HT1080 (cell line): ENCODE results near the gene TAF1D. TPM values are rescaled to one million over a fixed set of nuclear protein-coding genes. Genes with fewer than 3 reads are reported as not detected.
A peak's percentile ranks its signal among the peaks of the same experiment; 100 is the strongest.
"Not testable (repeated sequence)": the region's sequence is repeated elsewhere in the genome, so short reads cannot be mapped to it uniquely, and the experiment has no call there.

Source experiments
- DNase-seq: peaks from one replicate; pipeline ENCODE4 v3.0.0-alpha.2; 2015; ENCODE audit warnings: low read depth
- total RNA-seq: library from RNA; depleted of rRNA; stranded (reverse); fragments of >200 nt; shearing (Covaris generic); gene quantifications from 2 replicates; pipeline ENCODE4 v1.2.3, GENCODE V29; 2014

TAF1D gene
- total RNA-seq, 1 experiment from 2014 or later = 126 TPM

DNA sequence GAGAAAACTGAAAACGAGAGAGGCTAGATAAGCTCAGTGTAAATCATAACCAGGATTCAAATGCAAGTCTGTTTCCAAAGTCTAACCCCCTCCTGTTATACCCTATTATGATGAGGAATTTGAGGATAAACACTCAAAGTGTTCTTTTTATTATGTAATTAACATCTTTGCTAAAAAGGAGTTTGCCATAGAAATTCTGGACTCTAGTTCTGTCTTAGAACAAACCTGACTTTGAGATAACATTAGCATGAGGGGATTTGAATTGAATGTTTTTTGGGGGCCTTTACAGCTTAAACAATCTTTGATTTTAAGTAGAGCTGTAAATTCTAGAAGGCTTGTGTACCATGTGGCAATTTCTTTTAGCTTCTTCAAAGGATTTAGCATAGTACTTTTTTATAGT, 9.7 kb upstream of the TAF1D start:
- DNase-seq = no peak

DNA sequence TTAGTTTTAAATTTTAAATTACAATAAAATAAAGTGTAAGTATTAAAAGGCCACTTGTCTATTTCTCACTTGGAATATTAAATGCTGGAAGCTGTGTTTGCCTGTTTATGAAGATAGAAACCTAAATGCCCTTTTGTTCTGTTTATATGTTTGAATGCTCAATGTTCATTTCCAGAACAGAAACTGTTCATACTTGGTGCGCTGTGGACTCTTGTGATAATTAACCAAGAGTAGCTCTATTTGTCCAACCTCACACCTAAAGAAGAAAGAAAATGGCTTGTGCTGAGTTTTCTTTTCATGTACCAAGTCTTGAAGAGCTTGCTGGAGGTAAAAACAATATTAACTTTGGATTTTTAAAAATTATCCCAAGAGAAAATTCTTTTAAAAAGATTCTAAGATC, 5.8 kb upstream of the TAF1D start:
- no peak for DNase-seq

DNA sequence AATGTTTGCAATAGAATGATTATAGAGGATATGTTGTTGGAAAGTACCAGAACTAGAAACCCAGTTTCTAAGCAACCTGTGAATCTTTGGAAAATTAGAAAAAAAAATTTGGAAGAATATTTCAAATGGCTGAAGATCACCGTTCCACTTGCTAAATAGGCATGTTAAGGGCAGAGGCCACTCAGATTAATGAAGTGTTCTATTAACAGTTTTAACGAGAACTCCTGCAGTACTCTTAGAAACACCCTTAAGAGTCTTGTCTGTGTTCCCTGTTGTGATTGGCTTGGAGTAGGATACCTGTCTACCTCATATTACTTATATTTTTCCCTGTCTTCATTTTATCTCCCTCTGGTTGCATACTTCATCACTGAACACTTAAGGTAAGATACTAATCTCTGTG, 4.8 kb upstream of the TAF1D start:
- no peak for DNase-seq

DNA sequence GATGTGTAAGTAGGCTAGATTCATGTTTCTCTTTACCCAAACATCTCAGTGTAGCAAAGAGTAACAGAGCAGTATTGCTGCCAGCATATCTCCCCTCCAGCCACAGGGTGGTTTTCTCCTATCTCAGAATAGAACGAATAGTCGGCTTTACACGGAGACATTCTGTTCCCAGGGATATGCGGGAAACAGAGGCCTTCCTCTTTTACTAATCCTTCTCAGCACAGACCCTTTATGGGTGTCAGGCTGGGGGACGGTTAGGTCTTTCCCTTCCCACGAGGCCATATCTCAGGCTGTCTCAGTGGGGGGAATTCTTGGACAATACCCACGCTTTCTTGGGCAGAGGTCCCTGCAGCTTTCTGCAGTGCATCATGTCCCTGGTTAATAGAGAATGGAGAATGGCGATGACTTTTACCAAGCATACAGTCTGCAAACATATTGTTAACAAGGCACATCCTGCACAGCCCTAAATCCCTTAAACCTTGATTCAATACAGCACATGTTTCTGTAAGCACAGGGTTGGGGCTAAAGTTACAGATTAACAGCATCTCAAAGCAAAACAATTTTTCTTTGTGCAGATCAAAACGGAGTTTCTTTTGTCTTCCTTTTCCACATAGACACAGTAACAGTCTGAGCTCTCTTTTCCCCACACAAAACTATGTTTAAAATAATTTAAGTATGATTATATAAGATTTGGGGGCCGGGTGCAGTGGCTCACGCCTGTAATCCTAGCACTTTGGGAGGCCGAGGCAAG, 3.9 kb upstream of the TAF1D start:
- DNase-seq = not testable (repeated sequence)

DNA sequence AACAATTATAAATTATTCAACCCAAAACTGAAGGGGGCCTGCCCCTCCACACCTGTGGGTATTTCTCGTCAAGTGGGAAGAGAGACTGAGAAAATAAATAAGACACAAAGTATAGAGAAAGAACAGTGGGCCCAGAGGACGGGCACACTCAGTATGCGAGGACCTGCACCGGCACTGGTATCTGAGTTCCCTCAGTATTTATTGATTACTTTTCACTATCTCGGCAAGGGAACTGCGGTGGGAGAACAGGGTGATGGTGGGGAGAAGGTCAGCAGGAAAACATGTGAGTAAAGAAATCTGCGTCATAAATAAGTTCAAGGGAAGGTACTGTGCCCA, 3.3 kb upstream of the TAF1D start:
- no peak for DNase-seq

DNA sequence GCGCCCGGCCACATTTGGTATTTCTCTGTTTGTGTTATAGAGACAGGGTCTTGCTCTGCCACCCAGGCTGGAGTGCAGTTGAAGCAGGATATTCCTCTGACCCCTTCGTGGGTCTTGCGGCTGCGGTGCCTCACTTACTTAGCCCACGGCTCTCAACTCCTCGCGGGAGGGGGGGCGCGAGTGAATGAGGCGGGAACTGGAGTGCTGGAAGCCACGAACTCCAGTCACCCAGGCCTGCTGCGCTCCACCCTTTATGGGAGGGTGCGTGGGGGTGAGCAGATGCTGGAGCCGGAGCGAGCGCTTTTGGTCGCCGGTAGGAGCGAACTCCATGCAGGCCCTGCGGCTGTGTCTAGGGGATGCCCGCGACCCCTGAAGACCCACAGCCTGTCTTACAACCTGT, 2.0 kb upstream of the TAF1D start:
- no peak for DNase-seq

DNA sequence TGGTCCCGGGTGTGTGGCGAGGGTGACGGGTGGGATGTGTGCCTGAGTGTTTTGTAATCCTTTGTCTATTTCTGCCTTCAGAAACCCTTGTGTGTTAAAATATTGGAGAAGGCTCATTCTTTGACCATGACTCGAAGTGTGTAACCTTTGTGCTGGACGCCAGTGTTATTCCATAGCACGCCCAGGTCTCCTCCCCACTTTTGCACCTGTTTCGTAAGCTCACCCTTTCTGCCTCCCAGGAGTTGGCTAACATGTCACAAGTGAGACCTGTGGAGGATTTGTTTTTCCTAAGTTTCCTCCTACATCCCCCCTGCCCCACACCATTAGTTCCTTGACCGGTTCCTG, 559 bp upstream of the TAF1D start:
- DNase-seq = no peak

DNA sequence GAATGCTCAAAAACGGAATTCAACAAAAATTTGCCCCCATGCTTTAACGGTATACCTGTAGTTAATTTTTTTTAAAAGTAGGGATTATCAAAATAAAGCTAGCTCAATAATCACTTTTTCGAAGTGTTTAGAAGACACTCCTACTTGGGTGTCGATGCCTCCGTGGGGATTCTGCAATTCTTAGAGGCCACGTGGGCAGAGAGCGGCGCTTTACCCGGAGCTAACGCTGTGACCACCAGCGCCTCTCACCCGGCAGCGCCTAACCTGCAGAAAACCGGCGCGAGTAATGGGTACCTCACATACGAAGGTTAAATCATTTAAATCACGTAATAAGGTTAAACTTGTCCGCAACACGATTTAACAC, 583 bp downstream of the TAF1D start:
- DNase-seq = peak; percentile 64

DNA sequence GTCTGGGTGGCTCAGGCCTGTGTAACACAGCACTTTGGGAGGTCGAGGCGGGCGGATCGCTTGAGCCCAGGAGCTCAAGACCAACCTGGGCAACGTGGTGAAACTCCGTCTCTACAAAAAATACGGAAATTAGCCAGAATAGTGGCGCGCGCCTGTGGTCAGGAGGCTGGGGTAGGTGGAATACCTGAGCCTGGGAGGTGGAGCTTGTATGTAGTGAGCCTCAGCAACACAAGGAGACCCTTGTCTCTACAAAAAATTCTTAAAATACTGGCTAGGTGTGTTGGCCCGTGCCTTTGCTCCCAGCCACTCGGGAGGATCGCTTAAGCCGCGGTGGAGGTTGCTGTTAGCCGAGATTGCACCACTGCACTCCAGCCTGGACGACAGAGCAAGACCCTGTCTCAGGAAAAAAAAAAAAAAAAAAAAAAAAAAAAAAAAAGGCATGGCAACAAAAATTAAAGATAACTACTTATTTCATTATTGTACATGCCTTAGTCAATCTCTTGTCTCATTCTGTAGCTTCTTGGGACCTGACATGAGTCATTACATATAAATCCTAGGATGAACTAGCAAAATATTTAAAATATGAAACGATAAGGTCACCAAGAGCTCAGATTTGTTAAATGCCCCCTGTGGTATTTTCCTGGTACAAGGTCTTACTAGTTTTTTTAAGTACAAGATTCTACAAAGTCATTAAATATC, 1.1 kb downstream of the TAF1D start:
- DNase-seq = peak; percentile 60

DNA sequence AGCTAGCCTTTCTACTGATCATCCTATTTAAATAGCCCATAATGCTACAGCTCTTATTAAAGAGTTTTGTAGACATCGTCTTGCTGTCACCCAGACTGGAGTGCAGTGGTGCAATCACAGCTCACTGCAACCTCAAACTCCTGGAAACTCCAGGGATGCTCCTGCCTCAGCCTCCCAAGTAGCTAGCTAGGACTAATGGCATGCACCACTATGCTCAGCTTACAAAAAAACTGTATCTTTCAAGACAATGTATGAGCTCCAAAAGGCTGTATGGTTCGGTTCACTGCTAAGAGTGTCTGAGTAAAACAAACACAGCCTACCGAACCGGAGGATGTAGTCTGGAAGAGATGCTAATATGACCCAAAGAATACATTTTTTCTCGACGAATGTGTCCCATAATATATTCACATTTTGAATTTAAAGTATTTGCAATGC, 2.6 kb downstream of the TAF1D start:
- no peak for DNase-seq

DNA sequence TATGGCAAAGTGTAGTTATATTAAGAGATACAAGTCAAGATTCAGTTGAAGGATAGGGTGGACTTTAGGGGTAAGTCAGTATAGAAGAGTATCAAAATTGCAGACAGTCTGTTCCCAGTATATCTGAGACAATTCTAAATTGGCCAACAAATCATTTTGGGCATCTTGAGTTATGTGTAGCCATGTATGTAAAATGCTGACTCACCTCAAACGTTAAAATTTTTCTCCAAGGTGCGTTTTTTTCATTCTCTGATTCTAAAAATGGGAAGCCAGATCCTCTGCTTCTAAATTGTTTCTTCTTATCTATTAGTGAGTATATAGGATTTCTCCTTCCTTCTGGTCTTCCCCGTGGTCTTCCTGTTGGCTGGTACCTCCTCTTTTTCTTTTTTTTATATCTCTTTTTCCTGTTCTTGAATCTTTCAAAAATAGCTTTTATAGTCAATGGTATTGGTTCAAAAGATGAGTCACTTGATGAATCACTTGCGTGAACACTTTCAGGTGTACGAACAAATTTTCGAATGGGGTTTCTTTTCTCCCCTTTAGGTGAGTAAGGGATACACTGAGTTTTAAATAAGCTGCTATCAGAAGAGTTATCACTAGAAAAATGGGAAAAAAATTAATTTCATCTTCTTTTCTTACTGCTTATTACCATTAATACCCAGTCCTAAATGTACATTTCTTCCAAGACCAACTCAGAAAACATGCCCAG, 3.2 kb downstream of the TAF1D start:
- peak; percentile 70 for DNase-seq

DNA sequence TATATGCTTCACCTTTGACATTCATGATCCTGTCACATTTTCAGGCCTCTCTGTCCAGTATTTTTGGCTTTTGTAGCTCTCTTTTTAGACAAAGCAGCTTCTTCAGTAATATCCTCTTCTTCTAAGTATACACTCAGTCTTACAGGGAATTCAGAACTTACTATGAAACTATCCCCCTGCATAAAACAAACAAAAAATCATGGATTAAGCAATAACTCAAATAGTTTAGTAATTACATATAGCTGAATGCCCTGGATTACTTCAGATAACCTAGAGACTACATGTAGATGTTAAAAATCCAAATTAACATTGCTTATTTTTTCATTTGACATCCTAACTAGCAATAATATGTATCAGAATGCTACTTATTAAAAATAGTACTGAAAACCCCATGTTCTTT, 5.2 kb downstream of the TAF1D start:
- DNase-seq = no peak

DNA sequence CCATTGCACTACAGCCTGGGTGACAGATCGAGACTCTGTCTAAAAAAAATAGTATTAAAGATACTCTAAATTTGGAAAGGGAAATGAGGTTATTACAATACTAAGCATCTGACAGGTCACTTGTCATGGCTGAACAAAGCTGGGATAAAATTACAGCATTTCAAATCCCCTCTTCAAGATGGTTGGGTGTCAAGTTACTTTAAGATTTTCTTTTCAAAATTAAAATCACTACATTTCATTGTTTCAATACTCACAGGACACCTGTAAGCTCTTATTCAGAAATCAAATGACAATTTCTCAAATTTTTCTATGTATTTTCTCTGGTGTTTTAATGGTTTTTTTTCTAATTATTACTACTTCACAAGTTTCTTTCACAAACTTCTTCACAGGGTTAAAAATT, 5.7 kb downstream of the TAF1D start:
- no peak for DNase-seq

DNA sequence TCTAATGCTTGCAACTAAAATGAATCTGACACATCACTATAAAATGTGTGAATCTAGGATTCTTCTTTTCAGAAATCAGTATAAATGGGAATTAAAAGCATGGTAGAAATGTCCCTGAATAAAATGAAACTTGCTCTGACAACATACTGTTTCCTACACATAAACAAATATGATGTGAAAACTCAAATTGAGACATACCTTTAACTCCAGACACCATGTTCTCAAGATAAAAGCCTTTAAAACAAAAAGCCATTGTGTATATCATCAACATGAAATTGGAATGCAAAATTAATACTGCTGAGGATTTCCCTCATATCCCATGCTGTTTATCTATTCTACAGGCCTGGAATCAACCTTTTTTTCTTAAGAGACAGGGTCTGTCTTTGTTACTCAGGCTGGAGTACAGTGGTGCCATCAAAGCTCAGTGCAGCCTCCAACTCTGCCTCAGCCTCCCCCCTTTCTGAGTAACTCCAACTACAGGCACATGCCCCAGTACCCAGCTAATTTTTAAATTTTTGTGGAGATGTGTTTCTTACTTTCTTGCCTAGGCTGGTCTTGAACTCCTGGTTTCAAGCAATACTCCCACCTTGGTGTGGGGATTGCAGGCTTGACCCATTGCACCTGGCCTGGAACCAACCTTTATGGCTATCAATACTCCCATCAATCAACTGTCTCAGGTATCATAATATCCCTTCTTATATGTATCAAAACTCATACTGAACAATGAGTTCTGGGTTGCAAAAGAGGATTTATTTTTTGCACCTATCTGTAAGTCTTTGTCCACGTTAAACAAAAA, 6.7 kb downstream of the TAF1D start:
- no peak for DNase-seq

DNA sequence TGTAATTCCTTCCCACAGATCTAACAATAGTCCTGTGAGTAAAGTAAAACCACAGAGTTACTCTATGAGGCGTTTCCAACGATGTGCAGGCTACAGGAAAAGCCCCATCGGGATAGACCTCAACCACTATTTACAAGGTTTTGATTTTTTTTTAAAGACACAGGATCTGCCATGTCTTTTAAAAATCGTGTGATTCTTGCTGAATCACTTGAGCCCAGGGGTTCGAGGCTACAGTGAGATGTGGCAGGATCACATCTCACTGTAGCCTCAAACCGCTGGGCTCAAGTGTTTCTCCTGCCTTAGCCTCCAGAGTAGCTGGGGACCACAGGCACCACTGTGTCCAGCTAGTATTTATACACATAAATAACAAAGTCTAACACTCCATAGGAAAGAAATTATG, 7.8 kb downstream of the TAF1D start:
- DNase-seq = no peak

DNA sequence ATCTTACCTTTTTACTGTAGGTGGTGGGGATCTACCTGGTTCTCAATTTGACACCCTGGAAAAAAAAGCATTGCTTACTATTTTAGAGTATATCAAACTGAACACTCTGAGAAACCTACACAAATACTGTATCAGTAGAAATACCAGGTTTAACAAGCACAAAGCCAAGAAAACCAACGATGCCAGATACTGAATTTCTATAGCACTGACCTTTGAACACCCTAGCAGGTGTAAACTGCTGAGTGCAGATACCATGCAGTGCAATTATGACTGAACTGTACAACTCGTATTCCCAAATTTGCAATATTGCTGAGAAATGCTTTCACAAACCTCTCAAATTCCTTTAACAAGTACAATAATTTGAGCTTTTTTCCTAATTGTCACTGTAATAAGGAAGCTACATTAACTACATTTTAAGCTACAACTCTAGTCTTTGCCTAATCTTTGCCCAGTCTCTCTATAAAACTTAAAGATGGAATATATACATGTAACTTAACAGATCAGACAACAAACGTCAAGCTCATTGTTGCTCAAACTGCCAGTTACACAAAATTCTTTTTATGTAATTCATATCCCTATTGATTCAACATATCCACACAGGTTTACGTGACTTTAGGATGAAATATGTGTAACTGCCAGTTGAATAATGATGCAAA, 8.9 kb downstream of the TAF1D start:
- DNase-seq = no peak

DNA sequence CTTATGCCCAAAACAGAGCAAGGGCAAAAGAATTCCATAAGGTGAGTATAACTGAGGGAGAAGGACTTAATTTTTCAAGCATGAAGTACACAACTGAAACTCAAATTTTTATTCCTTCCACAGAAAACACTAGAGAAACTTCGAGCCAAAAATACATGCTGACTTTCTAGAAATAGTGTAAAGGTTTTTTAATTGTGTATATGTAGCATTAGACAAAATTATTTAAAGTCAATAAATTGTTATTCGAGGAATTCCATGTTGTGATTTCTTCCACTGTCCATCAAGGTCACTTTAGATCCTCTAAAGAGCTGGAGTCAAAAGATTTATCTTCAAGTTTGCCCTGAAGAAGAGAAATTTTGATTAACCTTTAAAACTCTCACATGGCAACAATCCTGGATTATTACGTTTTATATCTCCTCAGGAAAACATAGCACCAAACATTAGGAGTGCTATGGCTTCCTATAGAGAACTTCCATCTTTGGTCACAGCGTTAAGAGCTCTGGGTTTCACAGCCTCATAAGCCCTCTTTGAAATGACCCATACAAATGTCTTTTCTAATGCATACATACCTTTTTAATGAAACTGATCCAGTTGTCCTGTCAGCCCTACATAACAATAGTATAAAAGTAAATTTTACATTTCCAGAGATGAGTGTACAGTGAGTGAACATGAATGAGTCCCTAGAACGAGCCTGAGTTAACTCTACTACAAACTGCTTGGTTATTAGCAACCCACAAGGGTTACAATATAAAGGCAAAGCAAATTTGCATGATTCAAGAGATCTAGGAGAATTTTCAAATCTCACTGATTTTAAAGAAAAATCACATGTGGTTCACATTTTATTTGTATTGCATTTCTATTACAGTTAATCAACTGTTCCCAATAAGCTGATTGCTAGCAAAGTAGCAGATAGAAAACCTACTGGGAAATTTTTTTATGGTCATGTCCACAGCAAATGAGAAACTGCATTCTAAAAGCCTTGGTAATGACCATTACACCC, 10.9 kb downstream of the TAF1D start:
- DNase-seq = no peak

DNA sequence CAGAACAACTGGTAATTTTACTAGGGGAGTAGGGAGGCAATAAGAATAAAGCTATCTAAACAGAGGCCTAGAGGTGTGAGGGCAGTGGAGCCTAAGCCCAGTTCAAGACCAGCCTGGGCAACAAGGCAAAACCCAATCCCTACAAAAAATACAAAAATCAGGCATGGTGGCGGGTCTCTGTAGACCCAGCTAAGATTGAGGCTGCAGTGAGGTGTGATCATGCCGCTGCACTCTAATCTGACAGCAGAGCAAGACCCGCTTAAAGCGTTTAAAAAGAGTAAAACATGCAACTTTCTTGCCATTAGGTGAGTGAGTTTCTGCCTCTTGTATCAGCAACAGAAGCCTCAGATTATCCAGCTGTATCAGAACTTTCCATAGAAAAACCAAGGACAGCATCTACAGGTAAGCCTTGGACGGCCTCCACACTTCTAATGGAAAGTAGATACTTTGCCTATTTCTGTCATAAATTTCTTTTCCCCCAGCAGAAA, 12.1 kb downstream of the TAF1D start:
- DNase-seq = no peak

DNA sequence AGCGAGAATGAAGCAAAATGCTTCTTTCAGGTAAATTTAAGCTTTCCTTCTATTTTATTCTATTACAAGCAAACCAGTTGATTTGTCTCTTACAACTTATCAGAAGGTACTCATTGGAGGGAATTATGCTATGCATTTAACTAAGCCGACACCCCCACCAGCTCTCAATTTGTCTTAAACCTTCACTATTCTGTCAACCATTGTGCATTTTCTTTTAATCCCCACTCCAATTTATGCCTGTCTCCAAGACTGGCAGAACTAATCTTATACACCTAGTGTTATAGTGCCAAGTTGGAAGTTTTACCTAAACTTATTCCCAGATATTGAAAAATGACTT, 12.5 kb downstream of the TAF1D start:
- DNase-seq = no peak
